Uterus (tissue), 2 donors: ENCODE data around the gene NDUFA12.

Experiments
- POLR2A ChIP-seq, 2 donors: fragments of 450-650 bp; IDR thresholded peaks; one replicate each; pipeline ENCODE4 v1.6.1; 2016; ENCODE audit warnings: antibody characterized with exemption in 2 of 2, mild to moderate bottlenecking in 1 of 2, moderate library complexity in 1 of 2
- TF ChIP-seq, protein P1 (sequence below), 4 experiments: fragments of 200-600 bp in 2 of 4; fragments of 450-650 bp in 2 of 4; sonication (generic) in 2 of 4; IDR thresholded peaks; one replicate each; pipeline ENCODE4 v1.5.1; 2016 to 2019; ENCODE audit warnings: antibody characterized with exemption in 4 of 4, mild to moderate bottlenecking in 2 of 4, moderate library complexity in 1 of 4

DNA sequence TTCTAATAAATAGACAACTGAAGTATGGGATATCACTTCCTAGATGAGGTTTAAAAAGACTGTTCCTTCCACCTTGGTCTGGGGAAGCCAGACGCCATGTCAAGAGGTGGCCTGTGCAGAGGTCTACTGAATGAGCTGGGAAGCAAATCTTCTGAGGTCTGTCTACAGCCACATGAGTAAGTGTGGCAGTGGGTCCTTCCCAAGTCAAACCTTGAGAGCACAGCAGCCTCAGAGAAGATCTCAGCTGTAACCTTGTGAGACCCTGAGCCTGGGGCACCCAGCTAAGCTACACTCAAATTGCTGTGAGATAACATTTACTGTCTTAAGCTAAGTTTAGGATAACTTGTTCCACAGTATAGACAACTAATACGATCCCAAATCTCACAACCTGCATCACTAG lies 20.2 kb downstream of the NDUFA12 start:
- TF ChIP-seq, protein P1, sequence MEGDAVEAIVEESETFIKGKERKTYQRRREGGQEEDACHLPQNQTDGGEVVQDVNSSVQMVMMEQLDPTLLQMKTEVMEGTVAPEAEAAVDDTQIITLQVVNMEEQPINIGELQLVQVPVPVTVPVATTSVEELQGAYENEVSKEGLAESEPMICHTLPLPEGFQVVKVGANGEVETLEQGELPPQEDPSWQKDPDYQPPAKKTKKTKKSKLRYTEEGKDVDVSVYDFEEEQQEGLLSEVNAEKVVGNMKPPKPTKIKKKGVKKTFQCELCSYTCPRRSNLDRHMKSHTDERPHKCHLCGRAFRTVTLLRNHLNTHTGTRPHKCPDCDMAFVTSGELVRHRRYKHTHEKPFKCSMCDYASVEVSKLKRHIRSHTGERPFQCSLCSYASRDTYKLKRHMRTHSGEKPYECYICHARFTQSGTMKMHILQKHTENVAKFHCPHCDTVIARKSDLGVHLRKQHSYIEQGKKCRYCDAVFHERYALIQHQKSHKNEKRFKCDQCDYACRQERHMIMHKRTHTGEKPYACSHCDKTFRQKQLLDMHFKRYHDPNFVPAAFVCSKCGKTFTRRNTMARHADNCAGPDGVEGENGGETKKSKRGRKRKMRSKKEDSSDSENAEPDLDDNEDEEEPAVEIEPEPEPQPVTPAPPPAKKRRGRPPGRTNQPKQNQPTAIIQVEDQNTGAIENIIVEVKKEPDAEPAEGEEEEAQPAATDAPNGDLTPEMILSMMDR (IDR thresholded peaks at IDR 0.05) = no peak
- no peak for TF ChIP-seq POLR2A (IDR thresholded peaks at IDR 0.05)
